ENCODE results near the gene WDR7.

Gene WDR7

GRCh38 chr18:57009844-57010243 is 358.7 kb downstream of the WDR7 start:
- no peak overlapping the region for H2AFZ ChIP-seq (ENCODE audit: low read length)
- DNase-seq: no peak
- H3K36me3 ChIP-seq (replicated peaks; ENCODE audit: insufficient read depth, low read length): no peaks in the 10 kb centered on the region
- no peaks in the 10 kb centered on the region for H3K9me3 ChIP-seq (replicated peaks; ENCODE audit: insufficient read depth, low read length)
- H3F3A ChIP-seq (ENCODE audit: insufficient read depth, low read length): peaks cover 5% of the 10 kb centered on the region
- H3K9me2 ChIP-seq (replicated peaks; ENCODE audit: insufficient read depth, low read length): no peaks in the 10 kb centered on the region
- peaks cover 12% of the 10 kb centered on the region; the same call in 1 of the 2 replicates for H3K4me1 ChIP-seq (ENCODE audit: low read length)
- no peak for TF ChIP-seq CTCF (IDR thresholded peaks at IDR 0.05; ENCODE audit: low read length)
- no peak for TF ChIP-seq EZH2phosphoT487 (IDR thresholded peaks at IDR 0.05; ENCODE audit: low read length)
- TF ChIP-seq EZH2 (optimal IDR thresholded peaks at IDR 0.05; ENCODE audit: low read depth, low read length): no peak
- H3K4me2 ChIP-seq (ENCODE audit: low read depth, low read length): no peak overlapping the region
- H3K4me3 ChIP-seq (ENCODE audit: low read length): no peak overlapping the region
- H3K79me2 ChIP-seq (ENCODE audit: low read length): no peaks in the 10 kb centered on the region
- no peaks in the 10 kb centered on the region for H4K20me1 ChIP-seq (ENCODE audit: insufficient read depth, low read length)
- no peaks in the 10 kb centered on the region for H3K27me3 ChIP-seq (replicated peaks; ENCODE audit: insufficient read depth, low read length)
- H3K9ac ChIP-seq (ENCODE audit: low read length): no peak overlapping the region
- no peak overlapping the region for H3K27ac ChIP-seq (ENCODE audit: low read length)

- no peaks in the 10 kb centered on the region for H3K27me3 ChIP-seq (replicated peaks; ENCODE audit: insufficient read depth, low read length)
- H3K9ac ChIP-seq (ENCODE audit: low read length): no peak overlapping the region
- H2AFZ ChIP-seq (ENCODE audit: low read length): no peak overlapping the region
- DNase-seq: no peak
- no peaks in the 10 kb centered on the region for H3K9me3 ChIP-seq (replicated peaks; ENCODE audit: insufficient read depth, low read length)
- TF ChIP-seq EZH2 (optimal IDR thresholded peaks at IDR 0.05; ENCODE audit: low read depth, low read length) (no peak), EZH2phosphoT487 (IDR thresholded peaks at IDR 0.05; ENCODE audit: low read length) (no peak), CTCF (IDR thresholded peaks at IDR 0.05; ENCODE audit: low read length) (no peak)
- no peaks in the 10 kb centered on the region for H3K9me2 ChIP-seq (replicated peaks; ENCODE audit: insufficient read depth, low read length)
- no peak overlapping the region for H3K4me2 ChIP-seq (ENCODE audit: low read depth, low read length)
- H3K27ac ChIP-seq (ENCODE audit: low read length): no peak overlapping the region
- H3F3A ChIP-seq (ENCODE audit: insufficient read depth, low read length): no peaks in the 10 kb centered on the region
- peaks cover 7% of the 10 kb centered on the region; the same call in 1 of the 2 replicates for H3K4me1 ChIP-seq (ENCODE audit: low read length)
- H3K79me2 ChIP-seq (ENCODE audit: low read length): no peaks in the 10 kb centered on the region
- no peaks in the 10 kb centered on the region for H4K20me1 ChIP-seq (ENCODE audit: insufficient read depth, low read length)
- H3K36me3 ChIP-seq (replicated peaks; ENCODE audit: insufficient read depth, low read length): no peaks in the 10 kb centered on the region
- no peak overlapping the region for H3K4me3 ChIP-seq (ENCODE audit: low read length)
Measured at GRCh38 chr18:57014772-57015413, 363.7 kb downstream of the WDR7 start.

- Histone ChIP-seq H3K27me3 (replicated peaks; ENCODE audit: insufficient read depth, low read length) (no peaks in the 10 kb centered on the region), H3K9me2 (replicated peaks; ENCODE audit: insufficient read depth, low read length) (no peaks in the 10 kb centered on the region), H3K36me3 (replicated peaks; ENCODE audit: insufficient read depth, low read length) (no peaks in the 10 kb centered on the region), H4K20me1 (ENCODE audit: insufficient read depth, low read length) (no peaks in the 10 kb centered on the region), H2AFZ (ENCODE audit: low read length) (no peak overlapping the region), H3K9me3 (replicated peaks; ENCODE audit: insufficient read depth, low read length) (no peaks in the 10 kb centered on the region), H3F3A (ENCODE audit: insufficient read depth, low read length) (no peaks in the 10 kb centered on the region), H3K4me2 (ENCODE audit: low read depth, low read length) (no peak overlapping the region), H3K27ac (ENCODE audit: low read length) (no peak overlapping the region), H3K4me1 (ENCODE audit: low read length) (peaks cover 7% of the 10 kb centered on the region; the same call in 1 of the 2 replicates), H3K9ac (ENCODE audit: low read length) (no peak overlapping the region), H3K4me3 (ENCODE audit: low read length) (no peak overlapping the region), H3K79me2 (ENCODE audit: low read length) (no peaks in the 10 kb centered on the region)
- DNase-seq: no peak
- TF ChIP-seq EZH2phosphoT487 (IDR thresholded peaks at IDR 0.05; ENCODE audit: low read length) (no peak), CTCF (IDR thresholded peaks at IDR 0.05; ENCODE audit: low read length) (no peak), EZH2 (optimal IDR thresholded peaks at IDR 0.05; ENCODE audit: low read depth, low read length) (no peak)
Measured at GRCh38 chr18:57015451-57015850, 364.3 kb downstream of the WDR7 start.
